Rectal smooth muscle tissue (tissue), 1 donor: ENCODE measurements around the gene DPPA2.

Experiments used
- H3K27ac ChIP-seq: one replicate; pipeline ENCODE4 v1.7.0; 2013; ENCODE audit warnings: low read depth, low read length, inconsistent platforms
- H3K27me3 ChIP-seq: one replicate; pipeline ENCODE4 v1.7.0; 2013; ENCODE audit warnings: low read length; ENCODE audit not compliant: control insufficient read depth, insufficient read depth
- H3K36me3 ChIP-seq: one replicate; pipeline ENCODE4 v1.7.0; 2013; ENCODE audit warnings: low read length; ENCODE audit not compliant: control insufficient read depth, insufficient read depth
- H3K4me1 ChIP-seq: one replicate; pipeline ENCODE4 v1.7.0; 2013; ENCODE audit warnings: low read length; ENCODE audit not compliant: control insufficient read depth, insufficient read depth
- H3K4me3 ChIP-seq: one replicate; pipeline ENCODE4 v1.7.0; 2013; ENCODE audit warnings: low read length
- H3K9ac ChIP-seq: one replicate; pipeline ENCODE4 v1.7.0; 2013; ENCODE audit warnings: low read length

DPPA2 gene

GRCh38 chr3:109339714-109340648 is 23.7 kb upstream of the DPPA2 start:
- H3K27ac ChIP-seq, result no peak overlapping the region
- no peaks in the 10 kb centered on the region for H3K4me1 ChIP-seq
- H3K36me3 ChIP-seq, result no peaks in the 10 kb centered on the region
- H3K4me3 ChIP-seq, result no peak overlapping the region
- no peak overlapping the region for H3K9ac ChIP-seq
- no peaks in the 10 kb centered on the region for H3K27me3 ChIP-seq

GRCh38 chr3:109339197-109339596 is 22.9 kb upstream of the DPPA2 start:
- H3K27me3 ChIP-seq, result no peaks in the 10 kb centered on the region
- no peak overlapping the region for H3K4me3 ChIP-seq
- no peaks in the 10 kb centered on the region for H3K36me3 ChIP-seq
- H3K27ac ChIP-seq, result no peak overlapping the region
- H3K9ac ChIP-seq, result no peak overlapping the region
- H3K4me1 ChIP-seq, result no peaks in the 10 kb centered on the region

- Histone ChIP-seq H3K9ac (no peak overlapping the region), H3K4me3 (no peak overlapping the region), H3K27ac (no peak overlapping the region), H3K36me3 (no peaks in the 10 kb centered on the region), H3K4me1 (no peaks in the 10 kb centered on the region), H3K27me3 (no peaks in the 10 kb centered on the region)
Observed at GRCh38 chr3:109338322-109338721, 22.0 kb upstream of the DPPA2 start.

GRCh38 chr3:109337393-109337792 is 21.1 kb upstream of the DPPA2 start, which contains the start of gene DPPA4:
DPPA4 (minus strand) TSS chr3:109337546; CDS start chr3:109337517, 29 bp downstream.
- Histone ChIP-seq H3K27me3 (no peaks in the 10 kb centered on the region), H3K36me3 (no peaks in the 10 kb centered on the region), H3K27ac (no peak within 1 kb of the TSS), H3K9ac (no peak within 1 kb of the TSS), H3K4me3 (peak within 1 kb of the TSS; percentile 65), H3K4me1 (no peaks in the 10 kb centered on the region)

GRCh38 chr3:109336291-109336861 is 20.1 kb upstream of the DPPA2 start:
- Histone ChIP-seq H3K4me1 (no peaks in the 10 kb centered on the region), H3K9ac (no peak overlapping the region), H3K27ac (no peak overlapping the region), H3K4me3 (peak overlapping the region; percentile 65), H3K27me3 (no peaks in the 10 kb centered on the region), H3K36me3 (no peaks in the 10 kb centered on the region)

GRCh38 chr3:109334572-109334971 is 18.3 kb upstream of the DPPA2 start:
- Histone ChIP-seq H3K27ac (no peak overlapping the region), H3K9ac (no peak overlapping the region), H3K4me3 (no peak overlapping the region), H3K36me3 (no peaks in the 10 kb centered on the region), H3K27me3 (no peaks in the 10 kb centered on the region), H3K4me1 (no peaks in the 10 kb centered on the region)

- Histone ChIP-seq H3K36me3 (no peaks in the 10 kb centered on the region), H3K27me3 (no peaks in the 10 kb centered on the region), H3K4me1 (no peaks in the 10 kb centered on the region), H3K4me3 (no peak overlapping the region), H3K9ac (no peak overlapping the region), H3K27ac (no peak overlapping the region)
Observed at GRCh38 chr3:109331692-109332091, 15.4 kb upstream of the DPPA2 start.

- H3K9ac ChIP-seq, result no peak overlapping the region
- no peaks in the 10 kb centered on the region for H3K4me1 ChIP-seq
- no peak overlapping the region for H3K4me3 ChIP-seq
- no peaks in the 10 kb centered on the region for H3K36me3 ChIP-seq
- no peak overlapping the region for H3K27ac ChIP-seq
- no peaks in the 10 kb centered on the region for H3K27me3 ChIP-seq
Observed at GRCh38 chr3:109330405-109330804, 14.1 kb upstream of the DPPA2 start.

GRCh38 chr3:109328202-109328601 is 11.9 kb upstream of the DPPA2 start:
- no peaks in the 10 kb centered on the region for H3K4me1 ChIP-seq
- no peak overlapping the region for H3K27ac ChIP-seq
- H3K4me3 ChIP-seq, result no peak overlapping the region
- no peaks in the 10 kb centered on the region for H3K27me3 ChIP-seq
- H3K9ac ChIP-seq, result no peak overlapping the region
- H3K36me3 ChIP-seq, result no peaks in the 10 kb centered on the region

GRCh38 chr3:109325657-109326056 is 9.3 kb upstream of the DPPA2 start:
- Histone ChIP-seq H3K36me3 (no peaks in the 10 kb centered on the region), H3K4me3 (no peak overlapping the region), H3K27me3 (no peaks in the 10 kb centered on the region), H3K27ac (no peak overlapping the region), H3K4me1 (no peaks in the 10 kb centered on the region), H3K9ac (no peak overlapping the region)

GRCh38 chr3:109325109-109325508 is 8.8 kb upstream of the DPPA2 start:
- H3K27ac ChIP-seq, result no peak overlapping the region
- no peak overlapping the region for H3K4me3 ChIP-seq
- no peaks in the 10 kb centered on the region for H3K27me3 ChIP-seq
- H3K36me3 ChIP-seq, result no peaks in the 10 kb centered on the region
- no peaks in the 10 kb centered on the region for H3K4me1 ChIP-seq
- H3K9ac ChIP-seq, result no peak overlapping the region

GRCh38 chr3:109313061-109313460 is 3.3 kb downstream of the DPPA2 start:
- H3K9ac ChIP-seq, result no peak overlapping the region
- H3K36me3 ChIP-seq, result no peaks in the 10 kb centered on the region
- no peaks in the 10 kb centered on the region for H3K27me3 ChIP-seq
- H3K4me1 ChIP-seq, result no peaks in the 10 kb centered on the region
- no peak overlapping the region for H3K27ac ChIP-seq
- H3K4me3 ChIP-seq, result no peak overlapping the region

GRCh38 chr3:109297496-109297895 is 18.8 kb downstream of the DPPA2 start:
- no peaks in the 10 kb centered on the region for H3K4me1 ChIP-seq
- no peaks in the 10 kb centered on the region for H3K36me3 ChIP-seq
- no peaks in the 10 kb centered on the region for H3K27me3 ChIP-seq
- no peak overlapping the region for H3K9ac ChIP-seq
- H3K27ac ChIP-seq, result no peak overlapping the region
- H3K4me3 ChIP-seq, result no peak overlapping the region
